ENCODE measurements around the gene CCNL2.

Gene CCNL2

GRCh38 chr1:1407636-1408318, 8.6 kb upstream of the CCNL2 start:
- Histone ChIP-seq H3K36me3 (replicated peaks; ENCODE audit: insufficient read depth, low read length) (peaks cover 4% of the 10 kb centered on the region; the same call in 1 of the 2 replicates), H2AFZ (ENCODE audit: low read length) (peak overlapping the region; percentile 89; the same call in 1 of the 2 replicates), H3K27ac (ENCODE audit: low read length) (peak overlapping the region; percentile 65; the same call in 1 of the 2 replicates), H3K9me2 (replicated peaks; ENCODE audit: insufficient read depth, low read length) (no peaks in the 10 kb centered on the region), H4K20me1 (ENCODE audit: insufficient read depth, low read length) (no peaks in the 10 kb centered on the region), H3K4me3 (ENCODE audit: low read length) (peak overlapping the region; percentile 98), H3F3A (ENCODE audit: insufficient read depth, low read length) (peaks cover 8% of the 10 kb centered on the region), H3K9me3 (replicated peaks; ENCODE audit: insufficient read depth, low read length) (no peaks in the 10 kb centered on the region), H3K4me1 (ENCODE audit: low read length) (0 out of 2 replicates have a peak, but pooled peaks cover 5% of the 10 kb centered on the region), H3K27me3 (replicated peaks; ENCODE audit: insufficient read depth, low read length) (no peaks in the 10 kb centered on the region), H3K9ac (ENCODE audit: low read length) (peak overlapping the region; percentile 91), H3K4me2 (ENCODE audit: low read depth, low read length) (peak overlapping the region; percentile 90), H3K79me2 (ENCODE audit: low read length) (peaks cover 57% of the 10 kb centered on the region)
- TF ChIP-seq EZH2phosphoT487 (IDR thresholded peaks at IDR 0.05; ENCODE audit: low read length) (no peak), EZH2 (optimal IDR thresholded peaks at IDR 0.05; ENCODE audit: low read depth, low read length) (no peak), CTCF (IDR thresholded peaks at IDR 0.05; ENCODE audit: low read length) (no peak)
- peak; percentile 31 for DNase-seq

- H3F3A ChIP-seq (ENCODE audit: insufficient read depth, low read length): peaks cover 11% of the 10 kb centered on the region
- peak within 1 kb of the TSS; percentile 91 for H3K9ac ChIP-seq (ENCODE audit: low read length)
- peak within 1 kb of the TSS; percentile 65 for H3K27ac ChIP-seq (ENCODE audit: low read length)
- H3K79me2 ChIP-seq (ENCODE audit: low read length): peaks cover 64% of the 10 kb centered on the region
- H3K36me3 ChIP-seq (replicated peaks; ENCODE audit: insufficient read depth, low read length): peaks cover 8% of the 10 kb centered on the region
- peak within 1 kb of the TSS; percentile 98 for H3K4me3 ChIP-seq (ENCODE audit: low read length)
- peak; percentile 96 for DNase-seq
- H3K27me3 ChIP-seq (replicated peaks; ENCODE audit: insufficient read depth, low read length): no peaks in the 10 kb centered on the region
- 0 out of 2 replicates have a peak, but pooled peaks cover 5% of the 10 kb centered on the region for H3K4me1 ChIP-seq (ENCODE audit: low read length)
- TF ChIP-seq EZH2phosphoT487 (IDR thresholded peaks at IDR 0.05; ENCODE audit: low read length) (no peak), EZH2 (optimal IDR thresholded peaks at IDR 0.05; ENCODE audit: low read depth, low read length) (no peak), CTCF (IDR thresholded peaks at IDR 0.05; ENCODE audit: low read length) (no peak)
- peak within 1 kb of the TSS; percentile 90 for H3K4me2 ChIP-seq (ENCODE audit: low read depth, low read length)
- no peaks in the 10 kb centered on the region for H3K9me3 ChIP-seq (replicated peaks; ENCODE audit: insufficient read depth, low read length)
- no peaks in the 10 kb centered on the region for H3K9me2 ChIP-seq (replicated peaks; ENCODE audit: insufficient read depth, low read length)
- peak within 1 kb of the TSS; percentile 89 for H2AFZ ChIP-seq (ENCODE audit: low read length)
- no peaks in the 10 kb centered on the region for H4K20me1 ChIP-seq (ENCODE audit: insufficient read depth, low read length)
These were observed 7.9 kb upstream of the CCNL2 start, which contains the start of gene MRPL20 for GRCh38 chr1:1406821-1407635. Gene MRPL20, minus strand, starts transcription at chr1:1407293. Its CDS starts 76 bp downstream, at chr1:1407217.

GRCh38 chr1:1406101-1406820, 7.1 kb upstream of the CCNL2 start:
- peaks cover 9% of the 10 kb centered on the region for H3K36me3 ChIP-seq (replicated peaks; ENCODE audit: insufficient read depth, low read length)
- H3K4me1 ChIP-seq (ENCODE audit: low read length): 0 out of 2 replicates have a peak, but pooled peaks cover 5% of the 10 kb centered on the region
- no peaks in the 10 kb centered on the region for H3K9me2 ChIP-seq (replicated peaks; ENCODE audit: insufficient read depth, low read length)
- DNase-seq: no peak
- TF ChIP-seq EZH2phosphoT487 (IDR thresholded peaks at IDR 0.05; ENCODE audit: low read length) (no peak), EZH2 (optimal IDR thresholded peaks at IDR 0.05; ENCODE audit: low read depth, low read length) (no peak), CTCF (IDR thresholded peaks at IDR 0.05; ENCODE audit: low read length) (no peak)
- peak overlapping the region; percentile 75 for H3K4me2 ChIP-seq (ENCODE audit: low read depth, low read length)
- H3K9ac ChIP-seq (ENCODE audit: low read length): peak overlapping the region; percentile 91
- peaks cover 72% of the 10 kb centered on the region for H3K79me2 ChIP-seq (ENCODE audit: low read length)
- H4K20me1 ChIP-seq (ENCODE audit: insufficient read depth, low read length): no peaks in the 10 kb centered on the region
- no peaks in the 10 kb centered on the region for H3K27me3 ChIP-seq (replicated peaks; ENCODE audit: insufficient read depth, low read length)
- peaks cover 16% of the 10 kb centered on the region for H3F3A ChIP-seq (ENCODE audit: insufficient read depth, low read length)
- H2AFZ ChIP-seq (ENCODE audit: low read length): peak overlapping the region; percentile 89; the same call in 1 of the 2 replicates
- peak overlapping the region; percentile 65; the same call in 1 of the 2 replicates for H3K27ac ChIP-seq (ENCODE audit: low read length)
- H3K9me3 ChIP-seq (replicated peaks; ENCODE audit: insufficient read depth, low read length): no peaks in the 10 kb centered on the region
- H3K4me3 ChIP-seq (ENCODE audit: low read length): peak overlapping the region; percentile 98
